ENCODE data around the gene SIM1.

SIM1 gene

DNA sequence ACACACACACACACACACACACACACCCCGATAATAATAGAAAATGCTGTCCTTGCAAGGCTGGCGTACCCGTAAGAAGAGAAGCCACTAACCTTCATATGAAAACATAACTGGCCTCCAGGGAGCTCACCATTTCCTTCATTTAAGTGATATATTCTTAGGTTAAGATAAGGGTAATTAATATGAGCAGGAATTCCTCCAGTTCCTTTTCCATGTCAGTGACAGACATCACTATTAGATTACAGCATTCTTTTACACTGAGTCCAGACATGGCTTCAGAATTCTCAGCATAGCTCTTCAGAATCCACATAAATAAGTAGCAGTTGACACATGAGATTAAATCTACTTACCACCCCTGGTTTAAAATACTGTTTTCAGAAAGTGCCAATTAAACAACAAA, 121.9 kb downstream of the SIM1 start:
- Histone ChIP-seq H3K14ac (ENCODE audit: low read length) (no peak overlapping the region), H3K27me3 (ENCODE audit: insufficient read depth, low read length) (no peaks in the 10 kb centered on the region), H2AFZ (ENCODE audit: insufficient read depth, low read length, poor library complexity) (no peak overlapping the region), H3K4me2 (ENCODE audit: low read length) (peak overlapping the region; percentile 4), H2BK120ac (ENCODE audit: insufficient read depth, low read length, poor library complexity) (no peak overlapping the region), H3K9ac (ENCODE audit: low read length) (no peak overlapping the region), H3K4me1 (ENCODE audit: control insufficient read depth in 1 of 2, insufficient read depth in 2 of 2, low read length in 2 of 2) (peaks cover 0 to 4% of the 10 kb centered on the region in 2 experiments), H4K8ac (ENCODE audit: low read depth, low read length) (no peak overlapping the region), H3K4ac (ENCODE audit: low read depth, low read length) (no peak overlapping the region), H3K36me3 (ENCODE audit: control insufficient read depth in 1 of 2, insufficient read depth in 2 of 2, low read length in 2 of 2) (no peaks in the 10 kb centered on the region), H3K23ac (ENCODE audit: low read length) (no peak overlapping the region), H3K27ac (ENCODE audit: low read depth, low read length) (no peak overlapping the region), H4K12ac (ENCODE audit: low read depth, low read length) (no peak overlapping the region), H2AK5ac (ENCODE audit: low read length) (no peak overlapping the region), H4K91ac (ENCODE audit: low read depth, low read length) (no peak overlapping the region), H3K18ac (ENCODE audit: low read length) (no peak overlapping the region), H3K4me3 (ENCODE audit: low read depth, low read length) (no peak overlapping the region), H3K9me3 (ENCODE audit: insufficient read depth, low read depth, low read length) (no peaks in the 10 kb centered on the region), H2BK5ac (ENCODE audit: low read depth, low read length, poor library complexity) (no peak overlapping the region), H3K79me2 (ENCODE audit: control insufficient read depth, insufficient read depth, low read length, poor library complexity) (no peaks in the 10 kb centered on the region), H3K79me1 (ENCODE audit: low read length) (no peaks in the 10 kb centered on the region), H2BK12ac (ENCODE audit: low read length) (no peak overlapping the region)
- no CpG with 5 or more reads among the region's 3 CpGs for WGBS (ENCODE audit: extremely low coverage, insufficient coverage, insufficient read length)
- DNase-seq, result peak; percentile 53 to 92

DNA sequence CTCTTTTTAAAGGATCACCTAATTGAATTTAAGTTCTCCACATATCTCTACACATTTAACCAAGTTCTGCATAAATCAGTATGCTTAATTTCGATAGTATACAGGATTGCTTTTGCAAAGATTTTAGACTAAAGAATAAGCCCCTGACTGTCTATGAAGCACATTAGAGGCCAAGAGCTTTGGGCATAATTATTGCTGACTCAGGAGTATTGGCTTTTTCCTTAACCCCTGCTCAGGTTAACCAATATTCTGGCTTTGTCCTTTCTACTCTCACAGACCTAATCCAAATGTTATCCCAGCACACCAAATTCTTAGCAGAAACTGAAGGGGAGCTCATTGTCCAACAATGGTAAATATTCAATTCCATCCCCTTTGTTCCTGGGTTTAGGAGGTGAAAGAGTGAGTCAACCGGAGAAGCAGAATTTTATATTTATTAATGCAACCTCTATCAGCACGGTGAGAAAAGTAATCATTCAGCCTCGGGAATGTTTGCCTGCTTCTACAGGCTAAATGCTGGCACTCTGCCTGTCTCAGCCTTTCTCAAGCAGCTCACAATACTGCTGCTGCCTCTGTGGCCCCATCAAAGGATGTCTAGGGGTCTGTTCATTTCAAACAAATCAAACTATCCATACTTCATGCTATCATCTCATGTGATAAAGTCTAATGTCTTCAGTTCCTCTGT, 125.0 kb downstream of the SIM1 start:
- no peak overlapping the region for H3K18ac ChIP-seq (ENCODE audit: low read length)
- H3K36me3 ChIP-seq (ENCODE audit: control insufficient read depth in 1 of 2, insufficient read depth in 2 of 2, low read length in 2 of 2), result no peaks in the 10 kb centered on the region
- H3K4me2 ChIP-seq (ENCODE audit: low read length), result no peak overlapping the region
- no peak overlapping the region for H3K27ac ChIP-seq (ENCODE audit: low read depth, low read length)
- H2BK12ac ChIP-seq (ENCODE audit: low read length), result no peak overlapping the region
- no peak overlapping the region for H3K4ac ChIP-seq (ENCODE audit: low read depth, low read length)
- no peaks in the 10 kb centered on the region for H3K9me3 ChIP-seq (ENCODE audit: insufficient read depth, low read depth, low read length)
- H3K4me1 ChIP-seq (ENCODE audit: control insufficient read depth in 1 of 2, insufficient read depth in 2 of 2, low read length in 2 of 2), result peaks cover 0 to 4% of the 10 kb centered on the region in 2 experiments
- DNase-seq, result no peak
- no peak overlapping the region for H4K12ac ChIP-seq (ENCODE audit: low read depth, low read length)
- H3K23ac ChIP-seq (ENCODE audit: low read length), result no peak overlapping the region
- H2AK5ac ChIP-seq (ENCODE audit: low read length), result no peak overlapping the region
- H4K8ac ChIP-seq (ENCODE audit: low read depth, low read length), result no peak overlapping the region
- no peaks in the 10 kb centered on the region for H3K79me2 ChIP-seq (ENCODE audit: control insufficient read depth, insufficient read depth, low read length, poor library complexity)
- no peaks in the 10 kb centered on the region for H3K27me3 ChIP-seq (ENCODE audit: insufficient read depth, low read length)
- no peak overlapping the region for H3K4me3 ChIP-seq (ENCODE audit: low read depth, low read length)
- no peak overlapping the region for H2AFZ ChIP-seq (ENCODE audit: insufficient read depth, low read length, poor library complexity)
- H2BK120ac ChIP-seq (ENCODE audit: insufficient read depth, low read length, poor library complexity), result no peak overlapping the region
- H3K79me1 ChIP-seq (ENCODE audit: low read length), result no peaks in the 10 kb centered on the region
- no CpG with 5 or more reads among the region's 4 CpGs for WGBS (ENCODE audit: extremely low coverage, insufficient coverage, insufficient read length)
- no peak overlapping the region for H3K9ac ChIP-seq (ENCODE audit: low read length)
- no peak overlapping the region for H3K14ac ChIP-seq (ENCODE audit: low read length)
- H4K91ac ChIP-seq (ENCODE audit: low read depth, low read length), result no peak overlapping the region
- no peak overlapping the region for H2BK5ac ChIP-seq (ENCODE audit: low read depth, low read length, poor library complexity)

DNA sequence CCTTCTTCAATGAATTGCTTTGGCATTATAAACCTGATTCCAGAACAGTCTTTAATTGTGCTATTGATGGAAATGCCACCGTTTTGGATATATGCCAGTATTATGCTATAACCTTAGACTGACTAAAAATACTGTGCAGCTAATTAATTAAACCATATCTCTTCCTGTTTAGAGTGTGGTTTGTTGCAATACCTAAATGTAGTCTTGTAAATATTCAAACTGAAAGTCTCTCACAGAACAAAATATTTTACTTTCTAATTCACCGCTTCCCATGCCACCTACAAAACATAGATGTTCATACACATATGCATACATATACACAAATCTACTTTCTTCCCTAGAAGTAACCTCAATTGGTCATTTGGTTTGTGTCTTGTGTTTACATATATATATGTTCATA, 126.6 kb downstream of the SIM1 start:
- DNase-seq, result no peak
- Histone ChIP-seq H3K4me1 (ENCODE audit: control insufficient read depth in 1 of 2, insufficient read depth in 2 of 2, low read length in 2 of 2) (peaks cover 0 to 2% of the 10 kb centered on the region in 2 experiments), H3K4ac (ENCODE audit: low read depth, low read length) (no peak overlapping the region), H2BK5ac (ENCODE audit: low read depth, low read length, poor library complexity) (no peak overlapping the region), H3K79me2 (ENCODE audit: control insufficient read depth, insufficient read depth, low read length, poor library complexity) (no peaks in the 10 kb centered on the region), H2AK5ac (ENCODE audit: low read length) (no peak overlapping the region), H2AFZ (ENCODE audit: insufficient read depth, low read length, poor library complexity) (no peak overlapping the region), H4K12ac (ENCODE audit: low read depth, low read length) (no peak overlapping the region), H3K14ac (ENCODE audit: low read length) (no peak overlapping the region), H3K18ac (ENCODE audit: low read length) (no peak overlapping the region), H4K8ac (ENCODE audit: low read depth, low read length) (no peak overlapping the region), H2BK12ac (ENCODE audit: low read length) (no peak overlapping the region), H3K36me3 (ENCODE audit: control insufficient read depth in 1 of 2, insufficient read depth in 2 of 2, low read length in 2 of 2) (no peaks in the 10 kb centered on the region), H3K9ac (ENCODE audit: low read length) (no peak overlapping the region), H3K79me1 (ENCODE audit: low read length) (no peaks in the 10 kb centered on the region), H4K91ac (ENCODE audit: low read depth, low read length) (no peak overlapping the region), H3K4me3 (ENCODE audit: low read depth, low read length) (no peak overlapping the region), H3K27me3 (ENCODE audit: insufficient read depth, low read length) (no peaks in the 10 kb centered on the region), H3K23ac (ENCODE audit: low read length) (no peak overlapping the region), H3K27ac (ENCODE audit: low read depth, low read length) (no peak overlapping the region), H2BK120ac (ENCODE audit: insufficient read depth, low read length, poor library complexity) (no peak overlapping the region), H3K9me3 (ENCODE audit: insufficient read depth, low read depth, low read length) (no peaks in the 10 kb centered on the region), H3K4me2 (ENCODE audit: low read length) (no peak overlapping the region)
- no CpG with 5 or more reads among the region's 2 CpGs for WGBS (ENCODE audit: extremely low coverage, insufficient coverage, insufficient read length)

DNA sequence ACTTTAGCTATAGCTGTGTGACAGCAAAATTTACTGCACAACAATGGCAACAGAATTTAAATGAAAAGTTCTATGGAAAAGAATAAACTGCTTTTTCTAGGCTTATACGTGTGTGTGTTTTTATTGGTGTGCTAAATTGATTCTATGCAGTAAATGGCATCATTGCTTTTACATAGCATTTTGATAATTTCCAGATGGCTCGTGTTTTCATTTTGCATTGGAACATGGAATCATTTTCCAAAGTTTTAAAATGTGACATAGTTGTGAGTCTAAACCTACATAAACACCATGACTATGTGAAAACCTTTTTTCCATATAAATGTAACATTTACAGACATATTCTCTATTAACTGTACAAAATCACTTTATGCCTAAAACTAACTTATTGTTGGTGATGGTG, 127.8 kb downstream of the SIM1 start:
- H2BK12ac ChIP-seq (ENCODE audit: low read length), result no peak overlapping the region
- no peak overlapping the region for H2AFZ ChIP-seq (ENCODE audit: insufficient read depth, low read length, poor library complexity)
- DNase-seq, result no peak

More for the DNA sequence above, 127.8 kb downstream of the SIM1 start:
- Histone ChIP-seq H3K27ac (ENCODE audit: low read depth, low read length) (no peak overlapping the region), H3K9ac (ENCODE audit: low read length) (no peak overlapping the region), H3K4me1 (ENCODE audit: control insufficient read depth in 1 of 2, insufficient read depth in 2 of 2, low read length in 2 of 2) (no peaks in the 10 kb centered on the region), H3K27me3 (ENCODE audit: insufficient read depth, low read length) (no peaks in the 10 kb centered on the region), H3K79me2 (ENCODE audit: control insufficient read depth, insufficient read depth, low read length, poor library complexity) (no peaks in the 10 kb centered on the region), H4K12ac (ENCODE audit: low read depth, low read length) (no peak overlapping the region), H4K91ac (ENCODE audit: low read depth, low read length) (no peak overlapping the region), H3K79me1 (ENCODE audit: low read length) (no peaks in the 10 kb centered on the region), H2AK5ac (ENCODE audit: low read length) (no peak overlapping the region), H3K4ac (ENCODE audit: low read depth, low read length) (no peak overlapping the region), H2BK120ac (ENCODE audit: insufficient read depth, low read length, poor library complexity) (no peak overlapping the region), H3K23ac (ENCODE audit: low read length) (no peak overlapping the region), H3K4me3 (ENCODE audit: low read depth, low read length) (no peak overlapping the region), H2BK5ac (ENCODE audit: low read depth, low read length, poor library complexity) (no peak overlapping the region), H3K14ac (ENCODE audit: low read length) (no peak overlapping the region), H3K18ac (ENCODE audit: low read length) (no peak overlapping the region), H3K4me2 (ENCODE audit: low read length) (no peak overlapping the region), H3K36me3 (ENCODE audit: control insufficient read depth in 1 of 2, insufficient read depth in 2 of 2, low read length in 2 of 2) (no peaks in the 10 kb centered on the region), H4K8ac (ENCODE audit: low read depth, low read length) (no peak overlapping the region), H3K9me3 (ENCODE audit: insufficient read depth, low read depth, low read length) (no peaks in the 10 kb centered on the region)
- no CpG with 5 or more reads among the region's 2 CpGs for WGBS (ENCODE audit: extremely low coverage, insufficient coverage, insufficient read length)
